ENCODE results near the gene STIP1.

DNA sequence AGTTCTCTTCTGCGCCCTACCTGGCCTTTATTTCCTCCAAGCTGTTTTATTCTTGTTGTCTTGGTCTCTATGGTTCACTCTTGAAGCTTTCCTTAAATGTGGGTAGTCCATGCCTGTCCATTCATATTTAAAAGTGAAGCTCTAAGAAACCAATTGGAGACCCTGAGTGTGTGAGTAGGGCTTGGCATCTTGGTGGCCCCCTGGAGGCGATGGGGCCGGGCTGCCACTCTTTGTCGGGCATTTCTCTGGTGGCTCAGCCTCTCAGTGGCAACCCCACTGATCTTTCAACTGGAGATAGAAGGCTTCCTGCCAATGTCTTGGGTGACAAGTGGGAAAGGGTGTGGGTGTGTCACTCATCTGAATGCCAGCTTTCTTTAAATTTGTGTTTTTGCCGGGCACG, 30.9 kb downstream of the STIP1 start:
- TF ChIP-seq CTCF (IDR thresholded peaks at IDR 0.05 in 8 of 11, conservative IDR thresholded peaks at IDR 0.05 in 3 of 11) (no peak), POLR2AphosphoS5 (IDR thresholded peaks at IDR 0.05) (no peak), POLR2A (IDR thresholded peaks at IDR 0.05) (no peak)
